Limb (tissue), 2 donors: ENCODE measurements around the gene KIAA1328.

Experiments
- DNase-seq, 2 donors: peaks; one replicate each; pipeline ENCODE4 v3.0.0-alpha.2; 2016; ENCODE audit errors: extremely low spot score in 2 of 2

Gene KIAA1328

GRCh38 chr18:37252342-37252741 lies 423.4 kb downstream of the KIAA1328 start:
- no peak for DNase-seq

- no peak for DNase-seq
Measured at GRCh38 chr18:37252854-37253393, 424.0 kb downstream of the KIAA1328 start.

- peak in 1 of 2 donors; percentile 74 for DNase-seq
Measured at GRCh38 chr18:37253394-37254235, 424.7 kb downstream of the KIAA1328 start.

GRCh38 chr18:37254236-37254754 lies 425.4 kb downstream of the KIAA1328 start:
- no peak for DNase-seq

- DNase-seq, result no peak
Measured at GRCh38 chr18:37254973-37255372, 426.0 kb downstream of the KIAA1328 start.

- no peak for DNase-seq
Measured at GRCh38 chr18:37258131-37258530, 429.2 kb downstream of the KIAA1328 start.

GRCh38 chr18:37258819-37259218 lies 429.9 kb downstream of the KIAA1328 start:
- no peak for DNase-seq

GRCh38 chr18:37259711-37260110 lies 430.8 kb downstream of the KIAA1328 start:
- no peak for DNase-seq

- DNase-seq, result no peak
Measured at GRCh38 chr18:37260367-37261093, 431.6 kb downstream of the KIAA1328 start.

- no peak for DNase-seq
Measured at GRCh38 chr18:37261246-37261840, 432.4 kb downstream of the KIAA1328 start.

GRCh38 chr18:37261988-37262387 lies 433.1 kb downstream of the KIAA1328 start:
- DNase-seq, result no peak

- DNase-seq, result no peak
Measured at GRCh38 chr18:37264956-37265355, 436.0 kb downstream of the KIAA1328 start.

- no peak for DNase-seq
Measured at GRCh38 chr18:37265382-37265781, 436.5 kb downstream of the KIAA1328 start.

- no peak for DNase-seq
Measured at GRCh38 chr18:37266290-37266689, 437.4 kb downstream of the KIAA1328 start.

- DNase-seq, result peak; percentile 72 to 79
Measured at GRCh38 chr18:37270038-37270665, 441.2 kb downstream of the KIAA1328 start.

GRCh38 chr18:37270666-37271052 lies 441.7 kb downstream of the KIAA1328 start:
- DNase-seq, result no peak

GRCh38 chr18:37272226-37272625 lies 443.3 kb downstream of the KIAA1328 start:
- DNase-seq, result no peak

- DNase-seq, result no peak
Measured at GRCh38 chr18:37272841-37273240, 443.9 kb downstream of the KIAA1328 start.

- DNase-seq, result no peak
Measured at GRCh38 chr18:37274309-37275236, 445.6 kb downstream of the KIAA1328 start.

- DNase-seq, result no peak
Measured at GRCh38 chr18:37275237-37275741, 446.4 kb downstream of the KIAA1328 start.
